SK-N-SH treated with all-trans-retinoic acid at 6 μM for 48 hours (cell line): ENCODE measurements around the gene BLOC1S1.

ENCODE experiments used
- ARNTL ChIP-seq: fragments of 450-650 bp; formaldehyde crosslinking; IDR thresholded peaks from 2 replicates; pipeline ENCODE4 v1.5.0; 2020; ENCODE audit warnings: low read depth, mild to moderate bottlenecking, moderate library complexity, borderline replicate concordance
- BACH2 ChIP-seq: fragments of 250-450 bp; sonication (Bioruptor Pico); IDR thresholded peaks from 2 replicates; pipeline ENCODE4 v1.9.0; 2021; ENCODE audit warnings: mild to moderate bottlenecking, borderline replicate concordance
- CREB5 ChIP-seq: fragments of 250-450 bp; sonication (Bioruptor Pico); IDR thresholded peaks from 2 replicates; pipeline ENCODE4 v1.5.1; 2020; ENCODE audit warnings: low read depth, mild to moderate bottlenecking, moderate library complexity
- CSDC2 ChIP-seq: fragments of 250-450 bp; sonication (Bioruptor Pico); IDR thresholded peaks from 2 replicates; pipeline ENCODE4 v1.5.0; 2020; ENCODE audit warnings: mild to moderate bottlenecking, moderate library complexity
- ESRRG ChIP-seq: fragments of 250-450 bp; sonication (Bioruptor Pico); IDR thresholded peaks from 2 replicates; pipeline ENCODE4 v1.6.1; 2021; ENCODE audit warnings: mild to moderate bottlenecking
- GLIS3 ChIP-seq: fragments of 250-450 bp; sonication (Bioruptor Pico); IDR thresholded peaks from 2 replicates; pipeline ENCODE4 v1.5.0; 2020; ENCODE audit warnings: mild to moderate bottlenecking, moderate library complexity
- OSR1 ChIP-seq: fragments of 250-450 bp; sonication (Bioruptor Pico); IDR thresholded peaks from 2 replicates; pipeline ENCODE4 v1.8.0; 2022; ENCODE audit warnings: moderate library complexity, mild to moderate bottlenecking, inconsistent platforms
- PATZ1 ChIP-seq: fragments of 250-450 bp; sonication (Bioruptor Pico); IDR thresholded peaks from 2 replicates; pipeline ENCODE4 v1.8.0; 2020; ENCODE audit warnings: mild to moderate bottlenecking, moderate library complexity, borderline replicate concordance
- PPARA ChIP-seq: fragments of 250-450 bp; sonication (Bioruptor Pico); IDR thresholded peaks from 2 replicates; pipeline ENCODE4 v1.5.0; 2020; ENCODE audit warnings: mild to moderate bottlenecking, borderline replicate concordance
- RARB ChIP-seq: fragments of 250-450 bp; sonication (Bioruptor Pico); IDR thresholded peaks from 2 replicates; pipeline ENCODE4 v1.8.0; 2021; ENCODE audit warnings: mild to moderate bottlenecking, moderate library complexity
- SNAI2 ChIP-seq: fragments of 250-450 bp; sonication (Bioruptor Pico); IDR thresholded peaks from 2 replicates; pipeline ENCODE4 v1.5.0; 2020; ENCODE audit warnings: mild to moderate bottlenecking, moderate library complexity
- ZFP3 ChIP-seq: fragments of 250-450 bp; sonication (Bioruptor Pico); IDR thresholded peaks from 2 replicates; pipeline ENCODE4 v1.5.0; 2020; ENCODE audit warnings: mild to moderate bottlenecking, moderate library complexity

- TF ChIP-seq PATZ1 (CRISPR knock-in tag), result no peak
- no peak for TF ChIP-seq RARB (CRISPR knock-in tag)
- TF ChIP-seq BACH2 (CRISPR knock-in tag), result no peak
- no peak for TF ChIP-seq ARNTL
- no peak for TF ChIP-seq CSDC2
- TF ChIP-seq ESRRG (CRISPR knock-in tag), result no peak
- TF ChIP-seq ZFP3 (CRISPR knock-in tag), result no peak
- TF ChIP-seq GLIS3 (CRISPR knock-in tag), result no peak
- TF ChIP-seq CREB5 (CRISPR knock-in tag), result no peak
- TF ChIP-seq PPARA (CRISPR knock-in tag), result no peak
- TF ChIP-seq SNAI2 (CRISPR knock-in tag), result no peak
- TF ChIP-seq OSR1 (CRISPR knock-in tag), result no peak
These were observed 16.3 kb upstream of the BLOC1S1 start for GRCh38 chr12:55699471-55700055.
